Measurements from ENCODE around the gene CCSER1. TPM values are rescaled to one million over a fixed set of nuclear protein-coding genes. Genes with fewer than 3 reads are reported as not detected.

CCSER1 gene
- total RNA-seq, 1 experiment from 2014 or later: 0.05 TPM

DNA sequence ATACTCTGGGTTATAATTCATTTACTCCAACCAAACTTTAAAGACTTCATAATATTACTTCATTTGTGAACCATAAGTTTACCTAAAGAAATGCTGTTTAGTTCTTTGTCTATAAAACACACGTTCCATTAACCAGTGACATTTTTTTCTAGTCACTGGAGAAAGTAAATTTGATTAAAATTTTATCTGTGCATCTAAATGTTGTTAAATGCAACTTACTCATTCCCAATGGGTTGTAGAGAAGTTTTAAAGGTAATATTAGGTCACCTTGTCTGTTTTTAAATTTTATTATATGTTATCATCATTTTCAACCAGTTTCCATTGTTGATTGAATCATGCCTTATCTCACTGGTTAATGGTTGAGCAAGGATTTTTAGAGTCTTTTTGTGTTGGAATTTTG lies 401.4 kb downstream of the CCSER1 start:
- Histone ChIP-seq H3K27ac (ENCODE audit: low read length) (no peak overlapping the region), H3K9me3 (ENCODE audit: control insufficient read depth, insufficient read depth, low read depth, low read length) (no peaks in the 10 kb centered on the region), H3K4me3 (ENCODE audit: low read depth in 2 of 2, low read length in 2 of 2) (no peak overlapping the region), H3K36me3 (ENCODE audit: control insufficient read depth, insufficient read depth, low read length) (no peaks in the 10 kb centered on the region), H3K27me3 (ENCODE audit: control insufficient read depth, insufficient read depth, low read length) (no peaks in the 10 kb centered on the region), H3K4me1 (ENCODE audit: control insufficient read depth, insufficient read depth, low read length) (no peaks in the 10 kb centered on the region)
- in situ Hi-C loops (cut with HindIII; ENCODE audit: low pct_unique_long_range_greater_than_20kb, low sequenced_read_pairs) (no loop called here), intact Hi-C loops (cut with micrococcal nuclease; ENCODE audit: unreplicated experiment) (no loop called here)
- BruUV-seq (replicated peaks): no TSS peak
- ChIA-PET POLR2A (no interaction called here), CTCF (no interaction called here)
- DNase-seq (ENCODE audit: low read depth, low spot score) (no peak), ATAC-seq (no peak)
- TF ChIP-seq, protein P1, sequence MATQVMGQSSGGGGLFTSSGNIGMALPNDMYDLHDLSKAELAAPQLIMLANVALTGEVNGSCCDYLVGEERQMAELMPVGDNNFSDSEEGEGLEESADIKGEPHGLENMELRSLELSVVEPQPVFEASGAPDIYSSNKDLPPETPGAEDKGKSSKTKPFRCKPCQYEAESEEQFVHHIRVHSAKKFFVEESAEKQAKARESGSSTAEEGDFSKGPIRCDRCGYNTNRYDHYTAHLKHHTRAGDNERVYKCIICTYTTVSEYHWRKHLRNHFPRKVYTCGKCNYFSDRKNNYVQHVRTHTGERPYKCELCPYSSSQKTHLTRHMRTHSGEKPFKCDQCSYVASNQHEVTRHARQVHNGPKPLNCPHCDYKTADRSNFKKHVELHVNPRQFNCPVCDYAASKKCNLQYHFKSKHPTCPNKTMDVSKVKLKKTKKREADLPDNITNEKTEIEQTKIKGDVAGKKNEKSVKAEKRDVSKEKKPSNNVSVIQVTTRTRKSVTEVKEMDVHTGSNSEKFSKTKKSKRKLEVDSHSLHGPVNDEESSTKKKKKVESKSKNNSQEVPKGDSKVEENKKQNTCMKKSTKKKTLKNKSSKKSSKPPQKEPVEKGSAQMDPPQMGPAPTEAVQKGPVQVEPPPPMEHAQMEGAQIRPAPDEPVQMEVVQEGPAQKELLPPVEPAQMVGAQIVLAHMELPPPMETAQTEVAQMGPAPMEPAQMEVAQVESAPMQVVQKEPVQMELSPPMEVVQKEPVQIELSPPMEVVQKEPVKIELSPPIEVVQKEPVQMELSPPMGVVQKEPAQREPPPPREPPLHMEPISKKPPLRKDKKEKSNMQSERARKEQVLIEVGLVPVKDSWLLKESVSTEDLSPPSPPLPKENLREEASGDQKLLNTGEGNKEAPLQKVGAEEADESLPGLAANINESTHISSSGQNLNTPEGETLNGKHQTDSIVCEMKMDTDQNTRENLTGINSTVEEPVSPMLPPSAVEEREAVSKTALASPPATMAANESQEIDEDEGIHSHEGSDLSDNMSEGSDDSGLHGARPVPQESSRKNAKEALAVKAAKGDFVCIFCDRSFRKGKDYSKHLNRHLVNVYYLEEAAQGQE (IDR thresholded peaks at IDR 0.05; ENCODE audit: insufficient read depth in 1 of 2, low read depth in 2 of 2, low read length in 1 of 2): no peak
- no peak for TF ChIP-seq POLR2AphosphoS5 (IDR thresholded peaks at IDR 0.05; ENCODE audit: low read depth, low read length)
- TF ChIP-seq TCF7L2 (IDR thresholded peaks at IDR 0.05; ENCODE audit: low read depth, low read length): no peak
- TF ChIP-seq, protein P2, sequence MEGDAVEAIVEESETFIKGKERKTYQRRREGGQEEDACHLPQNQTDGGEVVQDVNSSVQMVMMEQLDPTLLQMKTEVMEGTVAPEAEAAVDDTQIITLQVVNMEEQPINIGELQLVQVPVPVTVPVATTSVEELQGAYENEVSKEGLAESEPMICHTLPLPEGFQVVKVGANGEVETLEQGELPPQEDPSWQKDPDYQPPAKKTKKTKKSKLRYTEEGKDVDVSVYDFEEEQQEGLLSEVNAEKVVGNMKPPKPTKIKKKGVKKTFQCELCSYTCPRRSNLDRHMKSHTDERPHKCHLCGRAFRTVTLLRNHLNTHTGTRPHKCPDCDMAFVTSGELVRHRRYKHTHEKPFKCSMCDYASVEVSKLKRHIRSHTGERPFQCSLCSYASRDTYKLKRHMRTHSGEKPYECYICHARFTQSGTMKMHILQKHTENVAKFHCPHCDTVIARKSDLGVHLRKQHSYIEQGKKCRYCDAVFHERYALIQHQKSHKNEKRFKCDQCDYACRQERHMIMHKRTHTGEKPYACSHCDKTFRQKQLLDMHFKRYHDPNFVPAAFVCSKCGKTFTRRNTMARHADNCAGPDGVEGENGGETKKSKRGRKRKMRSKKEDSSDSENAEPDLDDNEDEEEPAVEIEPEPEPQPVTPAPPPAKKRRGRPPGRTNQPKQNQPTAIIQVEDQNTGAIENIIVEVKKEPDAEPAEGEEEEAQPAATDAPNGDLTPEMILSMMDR (IDR thresholded peaks at IDR 0.05): no peak
- TF ChIP-seq SIN3A (IDR thresholded peaks at IDR 0.05; ENCODE audit: borderline replicate concordance, insufficient read depth, low read depth, low read length): no peak

DNA sequence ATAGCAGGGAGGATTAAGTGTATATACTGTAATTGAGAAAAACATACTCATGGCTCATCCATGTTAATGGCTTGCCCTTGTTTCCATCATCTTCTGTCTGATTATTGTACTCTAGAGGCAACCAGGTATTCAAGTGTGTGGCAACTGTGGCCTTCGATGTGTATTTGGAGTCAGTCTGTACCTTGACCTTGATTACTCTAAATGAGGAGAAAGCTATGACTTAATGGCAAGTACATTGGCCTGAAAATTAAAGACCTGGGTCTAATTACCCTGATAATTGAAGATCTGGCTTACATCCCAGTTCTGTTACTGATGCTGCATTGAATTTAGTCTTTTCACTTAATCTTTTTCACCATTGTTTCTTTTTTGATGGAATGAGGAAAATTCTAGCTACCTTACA lies 409.2 kb downstream of the CCSER1 start:
- Histone ChIP-seq H3K36me3 (ENCODE audit: control insufficient read depth, insufficient read depth, low read length) (no peaks in the 10 kb centered on the region), H3K9me3 (ENCODE audit: control insufficient read depth, insufficient read depth, low read depth, low read length) (no peaks in the 10 kb centered on the region), H3K4me1 (ENCODE audit: control insufficient read depth, insufficient read depth, low read length) (no peaks in the 10 kb centered on the region), H3K4me3 (ENCODE audit: low read depth in 2 of 2, low read length in 2 of 2) (no peak overlapping the region), H3K27ac (ENCODE audit: low read length) (no peak overlapping the region), H3K27me3 (ENCODE audit: control insufficient read depth, insufficient read depth, low read length) (no peaks in the 10 kb centered on the region)
- ATAC-seq (no peak), DNase-seq (ENCODE audit: low read depth, low spot score) (no peak)
- ChIA-PET POLR2A (no interaction called here), CTCF (no interaction called here)
- BruUV-seq (replicated peaks): no TSS peak
- intact Hi-C loops (cut with micrococcal nuclease; ENCODE audit: unreplicated experiment) (no loop called here), in situ Hi-C loops (cut with HindIII; ENCODE audit: low pct_unique_long_range_greater_than_20kb, low sequenced_read_pairs) (no loop called here)
- no peak for TF ChIP-seq SIN3A (IDR thresholded peaks at IDR 0.05; ENCODE audit: borderline replicate concordance, insufficient read depth, low read depth, low read length)
- no peak for TF ChIP-seq POLR2AphosphoS5 (IDR thresholded peaks at IDR 0.05; ENCODE audit: low read depth, low read length)
- no peak for TF ChIP-seq TCF7L2 (IDR thresholded peaks at IDR 0.05; ENCODE audit: low read depth, low read length)
- TF ChIP-seq, protein P1 (IDR thresholded peaks at IDR 0.05; ENCODE audit: insufficient read depth in 1 of 2, low read depth in 2 of 2, low read length in 1 of 2): no peak
- TF ChIP-seq, protein P2 (IDR thresholded peaks at IDR 0.05): no peak
